WTC11 (cell line): ENCODE results near the gene WRAP73. TPM values are rescaled to one million over a fixed set of nuclear protein-coding genes. Genes with fewer than 3 reads are reported as not detected.

Experiments used
- ATAC-seq: fragments of 200-7000 bp; cut with Tn5 transposase; 2 replicates; pipeline ENCODE4 v1.10.0; 2021; ENCODE audit warnings: mild to moderate bottlenecking, moderate library complexity
- CTCF ChIA-PET: fragments of 300-600 bp; sonication (Branson Sonifier 250); formaldehyde crosslinking; loops from one replicate; lab custom pipeline; 2021; ENCODE audit warnings: antibody characterized with exemption; lab: Charles Lee
- POLR2A ChIA-PET: fragments of 350-600 bp; sonication (Branson Sonifier 250); formaldehyde crosslinking; loops from one replicate; lab custom pipeline; 2021; ENCODE audit warnings: antibody characterized with exemption; lab: Charles Lee
- DNase-seq: peaks from one replicate; pipeline ENCODE4 v3.0.0; 2021; ENCODE audit warnings: low spot score
- H3K27ac Mint-ChIP-seq: 2 replicates; pipeline ENCODE4 v1.8.0; 2021; ENCODE audit warnings: mixed read lengths
- H3K27me3 Mint-ChIP-seq: 2 replicates; pipeline ENCODE4 v1.8.0; 2021; ENCODE audit warnings: low read depth, mild to moderate bottlenecking, moderate library complexity, mixed read lengths
- H3K36me3 Mint-ChIP-seq: 2 replicates; pipeline ENCODE4 v1.8.0; 2021; ENCODE audit warnings: mixed read lengths
- H3K4me1 Mint-ChIP-seq: 2 replicates; pipeline ENCODE4 v1.8.0; 2022; ENCODE audit warnings: mixed read lengths
- H3K4me3 Mint-ChIP-seq: 2 replicates; pipeline ENCODE4 v1.8.0; 2021; ENCODE audit warnings: mild to moderate bottlenecking, moderate library complexity, mixed read lengths
- H3K9me3 Mint-ChIP-seq: 2 replicates; pipeline ENCODE4 v1.8.0; 2021; ENCODE audit warnings: mixed read lengths
- AR ChIP-seq: fragments of 250-450 bp; sonication (Bioruptor Pico); IDR thresholded peaks from 2 replicates; pipeline ENCODE4 v1.9.0; 2021; ENCODE audit warnings: mild to moderate bottlenecking
- ATF2 ChIP-seq: sonication (generic); formaldehyde crosslinking; IDR thresholded peaks from 2 replicates; pipeline ENCODE4 v1.8.1; 2022; ENCODE audit warnings: low read depth, missing genetic modification reagents, borderline replicate concordance
- CREB1 ChIP-seq: sonication (generic); formaldehyde crosslinking; IDR thresholded peaks from 2 replicates; pipeline ENCODE4 v1.8.0; 2023; ENCODE audit warnings: mild to moderate bottlenecking, missing genetic modification reagents
- E2F5 ChIP-seq: sonication (generic); formaldehyde crosslinking; IDR thresholded peaks from 2 replicates; pipeline ENCODE4 v1.8.1; 2022; ENCODE audit warnings: mild to moderate bottlenecking, moderate library complexity, missing genetic modification reagents
- ELF4 ChIP-seq: sonication (generic); formaldehyde crosslinking; IDR thresholded peaks from 2 replicates; pipeline ENCODE4 v1.8.1; 2022; ENCODE audit warnings: low read depth, mild to moderate bottlenecking, moderate library complexity, missing genetic modification reagents
- FOXK1 ChIP-seq: sonication (generic); formaldehyde crosslinking; IDR thresholded peaks from 2 replicates; pipeline ENCODE4 v1.8.0; 2022; ENCODE audit warnings: mild to moderate bottlenecking, moderate library complexity, missing genetic modification reagents
- JAZF1 ChIP-seq: fragments of 250-450 bp; sonication (Bioruptor Pico); IDR thresholded peaks from 2 replicates; pipeline ENCODE4 v1.9.0; 2021; ENCODE audit warnings: moderate library complexity, mild to moderate bottlenecking, inconsistent platforms
- MAX ChIP-seq: sonication (generic); formaldehyde crosslinking; IDR thresholded peaks from 2 replicates; pipeline ENCODE4 v1.8.0; 2022; ENCODE audit warnings: mild to moderate bottlenecking, missing genetic modification reagents
- MXD4 ChIP-seq: fragments of 250-450 bp; sonication (Bioruptor Pico); IDR thresholded peaks from 2 replicates; pipeline ENCODE4 v1.8.0; 2021; ENCODE audit warnings: mild to moderate bottlenecking, moderate library complexity, borderline replicate concordance
- NFYB ChIP-seq: sonication (generic); formaldehyde crosslinking; conservative IDR thresholded peaks from 2 replicates; pipeline ENCODE4 v1.8.0; 2022; ENCODE audit warnings: low read depth, missing genetic modification reagents
- OVOL2 ChIP-seq: fragments of 250-450 bp; sonication (Bioruptor Pico); IDR thresholded peaks from 2 replicates; pipeline ENCODE4 v1.9.0; 2021; ENCODE audit warnings: mild to moderate bottlenecking, borderline replicate concordance
- PREB ChIP-seq: sonication (generic); formaldehyde crosslinking; IDR thresholded peaks from 2 replicates; pipeline ENCODE4 v1.8.1; 2022; ENCODE audit warnings: mild to moderate bottlenecking, missing genetic modification reagents, moderate library complexity, borderline replicate concordance
- RORB ChIP-seq: fragments of 250-450 bp; sonication (Bioruptor Pico); IDR thresholded peaks from 2 replicates; pipeline ENCODE4 v1.9.0; 2021; ENCODE audit warnings: mild to moderate bottlenecking
- TCF7 ChIP-seq: sonication (generic); formaldehyde crosslinking; IDR thresholded peaks from 2 replicates; pipeline ENCODE4 v1.8.0; 2022; ENCODE audit warnings: mild to moderate bottlenecking, low read depth, missing genetic modification reagents, moderate library complexity
- TEAD1 ChIP-seq: sonication (generic); formaldehyde crosslinking; IDR thresholded peaks from 2 replicates; pipeline ENCODE4 v1.8.0; 2022; ENCODE audit warnings: mild to moderate bottlenecking, missing genetic modification reagents
- TEAD4 ChIP-seq: sonication (generic); formaldehyde crosslinking; IDR thresholded peaks from 2 replicates; pipeline ENCODE4 v1.8.0; 2022; ENCODE audit warnings: mild to moderate bottlenecking, missing genetic modification reagents
- TP53 ChIP-seq: sonication (generic); formaldehyde crosslinking; IDR thresholded peaks from 2 replicates; pipeline ENCODE4 v1.8.1; 2023; ENCODE audit warnings: mild to moderate bottlenecking, missing genetic modification reagents
- ZBTB21 ChIP-seq: sonication (generic); formaldehyde crosslinking; IDR thresholded peaks from 2 replicates; pipeline ENCODE4 v1.8.1; 2023; ENCODE audit warnings: mild to moderate bottlenecking, missing genetic modification reagents, borderline replicate concordance
- ZNF317 ChIP-seq: sonication (generic); formaldehyde crosslinking; IDR thresholded peaks from 2 replicates; pipeline ENCODE4 v1.8.1; 2023; ENCODE audit warnings: low read depth, mild to moderate bottlenecking, moderate library complexity, missing genetic modification reagents, borderline replicate concordance
- ZNF532 ChIP-seq: fragments of 250-450 bp; sonication (Bioruptor Pico); IDR thresholded peaks from 2 replicates; pipeline ENCODE4 v1.9.0; 2021; ENCODE audit warnings: mild to moderate bottlenecking, borderline replicate concordance
- total RNA-seq: library from RNA; stranded (reverse); gene quantifications from 3 replicates; pipeline ENCODE4 v1.2.3, GENCODE V29; 2021

The WRAP73 gene
- total RNA-seq, 1 experiment from 2014 or later: 39.2 TPM

- no peak for TF ChIP-seq AR (CRISPR knock-in tag)
- no peak for TF ChIP-seq E2F5 (CRISPR knock-in tag)
- TF ChIP-seq MXD4 (CRISPR knock-in tag): no peak
Measured at GRCh38 chr1:3628445-3628844, 21.5 kb downstream of the WRAP73 start (continued).

- Mint-ChIP-seq H3K4me3 (no peak overlapping the region), H3K27me3 (no peaks in the 10 kb centered on the region; the same call in 1 of the 2 replicates), H3K27ac (no peak overlapping the region; the same call in 1 of the 2 replicates), H3K9me3 (no peaks in the 10 kb centered on the region), H3K4me1 (peaks cover 12% of the 10 kb centered on the region), H3K36me3 (peaks cover 15% of the 10 kb centered on the region)
- DNase-seq (no peak), ATAC-seq (no peak)
- CTCF ChIA-PET: interaction anchor here (0.6 to 5.0 kb wide), 6 partner anchors 9 to 137 kb away, joined by 3 to 24 read pairs (median 4); no protein-coding TSS in a partner anchor
- TF ChIP-seq TCF7 (CRISPR knock-in tag): no peak
- no peak for TF ChIP-seq ZBTB21 (CRISPR knock-in tag)
- TF ChIP-seq CREB1 (CRISPR knock-in tag): no peak
- no peak for TF ChIP-seq TP53 (CRISPR knock-in tag)
- TF ChIP-seq RORB: no peak
- no peak for TF ChIP-seq TEAD4
- TF ChIP-seq OVOL2 (CRISPR knock-in tag): no peak
- TF ChIP-seq ELF4 (CRISPR knock-in tag): no peak
- no peak for TF ChIP-seq MXD4 (CRISPR knock-in tag)
- no peak for TF ChIP-seq TEAD1 (CRISPR knock-in tag)
- no peak for TF ChIP-seq ZNF532 (CRISPR knock-in tag)
- no peak for TF ChIP-seq MAX (CRISPR knock-in tag)
- TF ChIP-seq JAZF1 (CRISPR knock-in tag): no peak
- TF ChIP-seq PREB (CRISPR knock-in tag): no peak
- TF ChIP-seq ATF2 (CRISPR knock-in tag): no peak
- TF ChIP-seq NFYB: no peak
- no peak for TF ChIP-seq FOXK1 (CRISPR knock-in tag)
- TF ChIP-seq ZNF317: no peak
- POLR2A ChIA-PET: no interaction called here
Measured at GRCh38 chr1:3627515-3628253, 22.2 kb downstream of the WRAP73 start.
